K562 (cell line): ENCODE results near the gene MTFMT.

Experiments
- EZH2 ChIP-seq: IDR thresholded peaks from 2 replicates; pipeline ENCODE4 v1.6.1; 2012; ENCODE audit warnings: low read depth, mild to moderate bottlenecking, inconsistent platforms, low read length, borderline replicate concordance
- HDGF ChIP-seq: fragments of 450-650 bp; IDR thresholded peaks from 2 replicates; pipeline ENCODE4 v1.6.1; 2016
- HNRNPUL1 ChIP-seq: fragments of 200-400 bp; formaldehyde crosslinking; IDR thresholded peaks from 2 replicates; pipeline ENCODE4 v1.6.1; 2017; ENCODE audit warnings: low read length
- L3MBTL2 ChIP-seq: fragments of 450-650 bp; IDR thresholded peaks from 2 replicates; pipeline ENCODE4 v1.6.1; 2016; ENCODE audit warnings: mild to moderate bottlenecking, moderate library complexity
- NR2C2 ChIP-seq, 2 experiments: fragments of 200-800 bp in 1 of 2; sonication (Bioruptor generic) in 1 of 2; sonication (generic) in 1 of 2; formaldehyde crosslinking in 1 of 2; IDR thresholded peaks; 2 replicates each; pipeline versions ENCODE4 v1.6.1 to v1.8.0; 2016 to 2022; ENCODE audit warnings: mild to moderate bottlenecking in 1 of 2, missing compliant biosample characterization in 1 of 2, missing genetic modification characterization in 1 of 2, missing genetic modification reagents in 1 of 2
- SETDB1 ChIP-seq: IDR thresholded peaks from one replicate; pipeline ENCODE4 v1.6.1; 2012; ENCODE audit warnings: low read length, control low read depth, inconsistent platforms
- SIX5 ChIP-seq, 2 experiments: IDR thresholded peaks; 2 replicates each; pipeline ENCODE4 v1.6.1; 2011; ENCODE audit warnings: low read length in 2 of 2, borderline replicate concordance in 1 of 2, low read depth in 1 of 2, mild to moderate bottlenecking in 1 of 2, moderate library complexity in 1 of 2; ENCODE audit not compliant: insufficient read depth in 1 of 2
- SP1 ChIP-seq: sonication (generic); formaldehyde crosslinking; IDR thresholded peaks from 2 replicates; pipeline ENCODE4 v1.8.1; 2022; ENCODE audit warnings: mild to moderate bottlenecking, missing genetic modification reagents
- ZFPM2 ChIP-seq: fragments of 250-450 bp; sonication (Bioruptor Pico); IDR thresholded peaks from 2 replicates; pipeline ENCODE4 v1.5.1; 2022; ENCODE audit warnings: mild to moderate bottlenecking
- ZNF384 ChIP-seq: IDR thresholded peaks from 2 replicates; pipeline ENCODE4 v1.6.1; 2012; ENCODE audit warnings: low read depth, low read length, improper control_type of control experiment
- TF ChIP-seq, protein P1 (sequence below): sonication (generic); formaldehyde crosslinking; IDR thresholded peaks from 2 replicates; pipeline ENCODE4 v1.8.0; 2022; ENCODE audit warnings: missing genetic modification reagents, mild to moderate bottlenecking, borderline replicate concordance

- no peak for TF ChIP-seq ZFPM2 (CRISPR knock-in tag)
- TF ChIP-seq SP1 (CRISPR knock-in tag), result no peak
- TF ChIP-seq SIX5 (IDR thresholded peaks at IDR 0.05; ENCODE audit: borderline replicate concordance in 1 of 2, insufficient read depth in 1 of 2, low read depth in 1 of 2, low read length in 2 of 2), result no peak
- TF ChIP-seq L3MBTL2, result no peak
- TF ChIP-seq, protein P1, sequence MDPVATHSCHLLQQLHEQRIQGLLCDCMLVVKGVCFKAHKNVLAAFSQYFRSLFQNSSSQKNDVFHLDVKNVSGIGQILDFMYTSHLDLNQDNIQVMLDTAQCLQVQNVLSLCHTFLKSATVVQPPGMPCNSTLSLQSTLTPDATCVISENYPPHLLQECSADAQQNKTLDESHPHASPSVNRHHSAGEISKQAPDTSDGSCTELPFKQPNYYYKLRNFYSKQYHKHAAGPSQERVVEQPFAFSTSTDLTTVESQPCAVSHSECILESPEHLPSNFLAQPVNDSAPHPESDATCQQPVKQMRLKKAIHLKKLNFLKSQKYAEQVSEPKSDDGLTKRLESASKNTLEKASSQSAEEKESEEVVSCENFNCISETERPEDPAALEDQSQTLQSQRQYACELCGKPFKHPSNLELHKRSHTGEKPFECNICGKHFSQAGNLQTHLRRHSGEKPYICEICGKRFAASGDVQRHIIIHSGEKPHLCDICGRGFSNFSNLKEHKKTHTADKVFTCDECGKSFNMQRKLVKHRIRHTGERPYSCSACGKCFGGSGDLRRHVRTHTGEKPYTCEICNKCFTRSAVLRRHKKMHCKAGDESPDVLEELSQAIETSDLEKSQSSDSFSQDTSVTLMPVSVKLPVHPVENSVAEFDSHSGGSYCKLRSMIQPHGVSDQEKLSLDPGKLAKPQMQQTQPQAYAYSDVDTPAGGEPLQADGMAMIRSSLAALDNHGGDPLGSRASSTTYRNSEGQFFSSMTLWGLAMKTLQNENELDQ (CRISPR knock-in tag), result no peak
- no peak for TF ChIP-seq ZNF384
- no peak for TF ChIP-seq HNRNPUL1
- no peak for TF ChIP-seq SETDB1
- no peak for TF ChIP-seq EZH2
- no peak for TF ChIP-seq HDGF
- TF ChIP-seq NR2C2 (CRISPR knock-in tag; IDR thresholded peaks at IDR 0.05), result no peak
- no peak for TF ChIP-seq NR2C2 (tag; IDR thresholded peaks at IDR 0.05)
These were observed 8.0 kb downstream of the MTFMT start for GRCh38 chr15:65021488-65021887.
